CD4-positive, alpha-beta T cell treated with Interleukin-15 for 4 hours (primary cell): ENCODE data around the gene MYO3B.

Experiments used
- DNase-seq: peaks from one replicate; pipeline ENCODE4 v3.0.0-alpha.2; 2020; ENCODE audit warnings: low spot score

Gene MYO3B

GRCh38 chr2:170696948-170697347, 519.0 kb downstream of the MYO3B start:
- no peak for DNase-seq

- no peak for DNase-seq
These were observed 523.1 kb downstream of the MYO3B start for GRCh38 chr2:170701011-170701410.

- no peak for DNase-seq
These were observed 526.0 kb downstream of the MYO3B start for GRCh38 chr2:170703776-170704476.
